VCaP (cell line): Measurements from ENCODE around the gene WDR26.
"Not testable (repeated sequence)": the region's sequence is repeated elsewhere in the genome, so short reads cannot be mapped to it uniquely, and the experiment has no call there.

Source experiments
- H3K27ac ChIP-seq: fragments of 450-650 bp; 2 replicates; pipeline ENCODE4 v1.5.1; 2017
- TF ChIP-seq, protein P1 (sequence below): fragments of 450-650 bp; conservative IDR thresholded peaks from 2 replicates; pipeline ENCODE4 v1.5.1; 2017; ENCODE audit warnings: mild to moderate bottlenecking, moderate library complexity

The WDR26 gene

DNA sequence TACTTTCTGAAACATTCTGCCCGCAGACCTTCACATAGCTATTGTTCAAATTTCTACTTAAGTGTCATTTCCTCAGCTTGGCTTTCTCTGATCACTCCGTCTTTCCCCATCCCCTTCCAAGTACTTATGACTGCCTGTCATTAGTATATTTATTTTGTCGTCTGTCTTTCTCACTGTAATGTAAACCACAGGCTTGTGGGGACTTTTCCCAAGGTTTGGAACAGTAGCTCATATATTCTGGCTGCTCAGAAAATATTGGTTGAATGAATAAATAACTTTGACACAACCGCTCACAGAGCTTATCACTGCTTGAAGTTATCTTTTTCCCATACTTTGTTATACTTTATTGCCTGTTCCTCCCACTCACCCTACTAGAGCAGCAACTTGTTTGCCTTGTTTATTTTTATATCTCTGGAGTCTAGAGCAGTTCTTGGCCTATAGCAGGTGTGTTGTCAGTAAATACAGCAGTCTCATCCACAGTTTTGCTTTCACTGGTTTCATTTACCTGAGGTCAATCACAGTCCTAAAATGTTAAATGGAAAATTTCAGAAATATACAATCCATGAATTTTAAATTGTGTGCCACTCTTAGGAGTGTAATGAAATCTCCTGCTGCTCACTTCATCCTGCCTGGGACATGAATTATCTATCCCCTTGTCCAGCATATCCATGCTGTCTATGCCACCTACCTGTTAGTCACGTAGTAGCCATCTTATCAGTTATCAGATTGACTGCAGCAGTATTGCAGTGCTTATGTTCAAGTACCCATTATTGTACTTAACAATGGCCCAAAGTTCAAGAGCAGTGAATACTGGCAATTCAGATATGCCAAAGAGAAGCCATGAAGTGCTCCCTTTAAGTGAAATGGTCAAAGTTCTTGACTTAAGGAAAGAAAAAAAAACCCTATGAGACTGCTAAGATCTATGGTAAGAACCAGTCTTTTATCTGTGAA lies 80.3 kb downstream of the WDR26 start:
- no peak overlapping the region for H3K27ac ChIP-seq
- TF ChIP-seq, protein P1, sequence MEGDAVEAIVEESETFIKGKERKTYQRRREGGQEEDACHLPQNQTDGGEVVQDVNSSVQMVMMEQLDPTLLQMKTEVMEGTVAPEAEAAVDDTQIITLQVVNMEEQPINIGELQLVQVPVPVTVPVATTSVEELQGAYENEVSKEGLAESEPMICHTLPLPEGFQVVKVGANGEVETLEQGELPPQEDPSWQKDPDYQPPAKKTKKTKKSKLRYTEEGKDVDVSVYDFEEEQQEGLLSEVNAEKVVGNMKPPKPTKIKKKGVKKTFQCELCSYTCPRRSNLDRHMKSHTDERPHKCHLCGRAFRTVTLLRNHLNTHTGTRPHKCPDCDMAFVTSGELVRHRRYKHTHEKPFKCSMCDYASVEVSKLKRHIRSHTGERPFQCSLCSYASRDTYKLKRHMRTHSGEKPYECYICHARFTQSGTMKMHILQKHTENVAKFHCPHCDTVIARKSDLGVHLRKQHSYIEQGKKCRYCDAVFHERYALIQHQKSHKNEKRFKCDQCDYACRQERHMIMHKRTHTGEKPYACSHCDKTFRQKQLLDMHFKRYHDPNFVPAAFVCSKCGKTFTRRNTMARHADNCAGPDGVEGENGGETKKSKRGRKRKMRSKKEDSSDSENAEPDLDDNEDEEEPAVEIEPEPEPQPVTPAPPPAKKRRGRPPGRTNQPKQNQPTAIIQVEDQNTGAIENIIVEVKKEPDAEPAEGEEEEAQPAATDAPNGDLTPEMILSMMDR = no peak

DNA sequence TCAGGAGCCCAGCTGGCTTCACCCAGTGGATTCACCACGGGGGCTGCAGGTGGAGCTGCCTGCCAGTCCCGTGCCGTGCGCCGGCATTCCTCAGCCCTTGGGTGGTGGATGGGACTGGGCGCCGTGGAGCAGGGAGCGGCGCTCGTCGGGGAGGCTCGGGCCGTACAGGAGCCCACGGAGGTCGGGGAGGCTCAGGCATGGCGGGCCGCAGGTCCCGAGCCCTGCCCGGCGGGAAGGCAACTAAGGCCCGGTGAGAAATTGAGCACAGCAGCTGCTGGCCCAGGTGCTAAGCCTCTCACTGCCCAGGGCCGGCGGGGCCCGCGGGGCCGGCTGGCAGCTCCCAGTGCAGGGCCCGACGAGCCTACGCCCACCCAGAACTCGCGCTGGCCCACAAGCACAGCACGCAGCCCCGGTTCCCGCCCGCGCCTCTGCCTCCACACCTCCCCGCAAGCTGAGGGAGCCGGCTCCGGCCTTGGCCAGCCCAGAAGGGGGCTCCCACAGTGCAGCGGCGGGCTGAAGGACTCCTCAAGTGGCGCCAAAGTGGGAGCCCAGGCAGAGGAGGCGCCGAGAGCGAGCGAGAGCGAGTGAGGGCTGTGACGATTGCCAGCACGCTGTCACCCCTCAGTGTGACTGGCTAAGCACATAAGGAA lies 82.0 kb downstream of the WDR26 start:
- H3K27ac ChIP-seq = not testable (repeated sequence)

DNA sequence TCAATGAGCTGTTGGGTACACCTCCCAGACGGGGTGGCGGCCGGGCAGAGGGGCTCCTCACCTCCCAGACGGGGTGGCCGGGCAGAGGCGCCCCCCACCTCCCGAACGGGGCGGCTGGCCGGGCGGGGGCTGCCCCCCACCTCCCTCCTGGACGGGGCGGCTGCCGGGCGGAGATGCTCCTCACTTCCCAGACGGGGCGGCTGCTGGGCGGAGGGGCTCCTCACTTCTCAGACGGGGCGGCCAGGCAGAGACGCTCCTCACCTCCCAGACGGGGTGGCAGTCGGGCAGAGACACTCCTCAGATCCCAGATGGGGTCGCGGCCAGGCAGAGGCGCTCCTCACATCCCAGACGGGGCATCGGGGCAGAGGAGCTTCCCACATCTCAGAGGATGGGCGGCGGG lies 84.9 kb downstream of the WDR26 start:
- not testable (repeated sequence) for H3K27ac ChIP-seq

DNA sequence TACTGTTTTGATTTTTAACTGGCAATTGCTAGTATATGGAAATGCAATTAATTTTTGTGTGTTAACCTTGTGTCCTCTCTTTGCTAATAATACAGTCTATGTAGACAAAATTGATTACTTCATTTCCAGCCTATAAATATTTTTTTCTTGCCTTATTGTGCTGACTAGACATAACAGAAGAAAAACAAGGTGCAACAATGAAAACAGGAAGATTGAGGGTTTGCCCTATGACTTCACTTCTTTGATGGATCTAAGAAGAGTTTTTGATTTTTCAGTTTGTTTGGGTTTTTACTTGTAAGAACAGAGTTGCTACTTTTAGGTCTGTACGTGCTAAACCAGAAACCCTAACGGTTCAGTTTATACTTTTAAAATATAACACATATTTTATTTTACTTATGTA lies 86.5 kb downstream of the WDR26 start:
- no peak overlapping the region for H3K27ac ChIP-seq
- TF ChIP-seq, protein P1 = no peak

DNA sequence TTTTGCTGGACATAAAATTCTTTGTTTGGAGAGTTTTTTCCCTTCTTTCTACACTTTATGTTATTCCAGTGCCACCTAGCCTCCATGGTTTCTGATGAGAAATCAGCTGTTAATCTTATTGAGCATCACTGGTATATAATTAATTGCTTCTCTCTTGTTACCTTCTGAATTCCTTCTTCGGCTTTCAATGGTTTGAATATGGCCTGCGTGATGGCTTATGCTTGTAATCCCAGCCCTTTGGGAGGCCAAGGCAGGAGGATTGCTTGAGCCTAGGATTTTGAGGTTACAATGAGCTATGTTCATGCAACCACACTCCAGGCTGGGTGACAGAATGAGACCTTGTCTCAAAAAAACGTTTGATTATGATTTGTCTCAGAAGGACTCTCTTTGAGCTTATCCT lies 90.9 kb downstream of the WDR26 start:
- H3K27ac ChIP-seq = no peak overlapping the region
- TF ChIP-seq, protein P1 = no peak

DNA sequence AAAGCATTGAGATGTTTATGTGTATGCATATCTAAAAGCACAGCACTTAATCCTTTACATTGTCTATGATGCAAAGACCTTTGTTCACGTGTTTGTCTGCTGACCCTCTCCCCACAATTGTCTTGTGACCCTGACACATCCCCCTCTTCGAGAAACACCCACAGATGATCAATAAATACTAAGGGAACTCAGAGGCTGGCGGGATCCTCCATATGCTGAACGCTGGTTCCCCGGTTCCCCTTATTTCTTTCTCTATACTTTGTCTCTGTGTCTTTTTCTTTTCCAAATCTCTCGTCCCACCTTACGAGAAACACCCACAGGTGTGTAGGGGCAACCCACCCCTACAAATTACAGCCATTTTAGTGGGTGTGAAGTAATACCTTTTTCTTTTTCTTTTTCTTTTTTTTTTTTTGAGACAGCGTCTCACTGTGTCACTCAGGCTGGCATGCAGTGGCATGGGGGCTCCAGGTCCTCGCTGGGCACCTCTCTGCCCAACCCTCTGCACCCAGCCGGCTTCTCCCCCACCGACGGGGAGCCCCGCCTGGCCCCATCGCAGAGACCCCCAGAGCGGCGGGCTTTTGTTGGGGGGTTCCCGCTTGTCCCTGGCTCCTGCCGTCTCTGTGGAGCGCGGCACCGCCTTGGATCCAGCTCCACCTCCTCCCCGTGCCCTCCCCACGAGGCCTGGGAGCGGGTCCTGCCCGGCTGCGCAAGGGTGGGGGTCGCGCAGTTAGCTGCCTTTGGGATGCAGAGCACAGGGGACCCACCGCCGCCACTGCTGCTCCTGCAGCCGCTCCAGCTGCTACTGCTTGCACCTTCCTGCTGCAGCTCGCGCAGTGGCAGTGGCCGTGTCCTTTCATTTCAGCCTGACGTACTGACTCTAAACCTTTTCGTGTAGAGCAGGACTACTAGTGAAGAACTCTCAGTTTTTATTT lies 93.9 kb downstream of the WDR26 start:
- not testable (repeated sequence) for H3K27ac ChIP-seq

DNA sequence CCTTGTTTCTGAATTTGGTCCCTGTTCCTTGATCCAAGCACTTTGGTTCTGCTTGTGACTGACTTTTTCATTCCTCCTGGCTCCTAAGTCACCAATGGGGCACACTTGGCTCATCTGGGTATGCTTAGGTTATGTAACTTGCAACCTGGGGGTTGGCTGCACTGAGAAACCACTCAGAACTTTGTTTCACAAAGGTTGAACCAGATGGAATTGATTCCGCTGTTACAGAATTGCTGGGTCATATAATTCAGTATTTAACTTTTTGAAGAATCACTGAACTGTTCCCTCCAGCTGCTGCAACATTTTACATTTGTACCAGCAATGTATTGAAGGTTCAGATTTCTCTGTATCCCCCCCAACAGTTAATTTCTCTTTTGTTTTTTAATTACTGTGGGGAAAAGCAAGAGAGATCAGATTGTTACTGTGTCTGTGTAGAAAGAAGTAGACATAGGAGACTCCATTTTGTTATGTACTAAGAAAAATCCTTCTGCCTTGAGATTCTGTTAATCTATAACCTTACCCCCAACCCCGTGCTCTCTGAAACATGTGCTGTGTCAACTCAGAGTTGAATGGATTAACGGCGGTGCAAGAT lies 95.1 kb downstream of the WDR26 start:
- TF ChIP-seq, protein P1 = no peak

DNA sequence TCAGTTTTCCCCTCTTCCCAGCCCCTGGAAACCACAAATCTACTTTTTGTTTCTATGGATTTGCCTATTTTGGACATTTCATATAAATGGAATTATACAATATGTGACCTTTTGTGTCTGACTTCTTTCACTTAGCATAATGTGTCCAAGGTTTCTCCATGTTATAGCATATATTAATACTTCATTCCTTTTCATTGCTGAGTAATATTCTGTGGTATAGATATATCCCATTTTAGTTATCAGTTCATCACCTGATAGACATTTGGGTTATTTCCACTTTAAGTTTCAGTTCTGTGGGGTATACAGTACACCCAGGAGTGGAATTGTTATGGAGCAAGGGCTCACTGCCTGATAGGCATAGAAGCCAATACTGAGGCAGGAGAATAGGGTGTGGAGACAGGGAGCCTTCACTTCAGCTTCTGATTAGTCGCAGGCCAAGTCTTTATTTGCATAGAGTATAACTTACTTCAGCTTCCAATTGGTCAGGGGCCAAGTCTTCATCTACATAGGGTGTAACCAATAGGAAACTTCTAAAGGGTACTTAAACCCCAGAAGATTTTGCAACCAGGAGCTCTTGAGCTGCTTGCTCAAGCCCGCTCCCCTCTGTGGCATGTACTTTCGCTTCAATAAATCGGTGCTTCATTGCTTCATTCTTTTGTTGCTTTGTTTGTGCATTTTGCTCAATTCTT lies 96.3 kb downstream of the WDR26 start:
- TF ChIP-seq, protein P1 = no peak
- no peak overlapping the region for H3K27ac ChIP-seq

More for the DNA sequence above, 95.1 kb downstream of the WDR26 start:
- H3K27ac ChIP-seq = no peak overlapping the region
